ENCODE results near the gene PSMA6. TPM values are rescaled to one million over a fixed set of nuclear protein-coding genes. Genes with fewer than 3 reads are reported as not detected.

The PSMA6 gene
- total and polyA plus RNA-seq, 2 of the 13 experiments (the other 11 are each of a cell fraction or from before 2014, with no cell fraction given) = 525 to 1,109 TPM

GRCh38 chr14:35337269-35338255, 45.4 kb downstream of the PSMA6 start (continued):
- peak; percentile 29; the same call in 1 of the 2 replicates for TF ChIP-seq FOXK1 (CRISPR knock-in tag; IDR thresholded peaks at IDR 0.05; ENCODE audit: borderline replicate concordance, low read depth)
- peak; percentile 13; the same call in 1 of the 2 replicates for TF ChIP-seq ATF3 (CRISPR knock-in tag; IDR thresholded peaks at IDR 0.05)
- TF ChIP-seq CSRNP1 (CRISPR knock-in tag; IDR thresholded peaks at IDR 0.05) = no peak
- no peak for TF ChIP-seq SMARCC2 (IDR thresholded peaks at IDR 0.05)
- TF ChIP-seq HNF4A (CRISPR knock-in tag; IDR thresholded peaks at IDR 0.05) = peak; percentile 59
- TF ChIP-seq ZNF567 (CRISPR knock-in tag; IDR thresholded peaks at IDR 0.05; ENCODE audit: borderline replicate concordance) = 0 out of 2 replicates have a peak, but pooled peaks have one; percentile 53
- no peak for TF ChIP-seq ZMAT3 (CRISPR knock-in tag; conservative IDR thresholded peaks at IDR 0.05)
- no peak for TF ChIP-seq ZNF121 (CRISPR knock-in tag; IDR thresholded peaks at IDR 0.05)
- TF ChIP-seq ZNF740 (CRISPR knock-in tag; IDR thresholded peaks at IDR 0.05) = peak; percentile 35; the same call in 1 of the 2 replicates
- no peak for TF ChIP-seq ZNF75D (CRISPR knock-in tag; IDR thresholded peaks at IDR 0.05; ENCODE audit: borderline replicate concordance)
- peak; percentile 15 for TF ChIP-seq MED1 (CRISPR knock-in tag; IDR thresholded peaks at IDR 0.05)
- TF ChIP-seq HOXA7 (CRISPR knock-in tag; IDR thresholded peaks at IDR 0.05) = no peak
- no peak for TF ChIP-seq SNAI1 (CRISPR knock-in tag; IDR thresholded peaks at IDR 0.05; ENCODE audit: borderline replicate concordance)
- 0 out of 2 replicates have a peak, but pooled peaks have one; percentile 2 for TF ChIP-seq BCL6 (CRISPR knock-in tag; IDR thresholded peaks at IDR 0.05)
- no peak for TF ChIP-seq SETDB1 (CRISPR knock-in tag; IDR thresholded peaks at IDR 0.05; ENCODE audit: borderline replicate concordance)
- 0 out of 2 replicates have a peak, but pooled peaks have one; percentile 38 for TF ChIP-seq DNMT3B (CRISPR knock-in tag; conservative IDR thresholded peaks at IDR 0.05)
- peak; percentile 29; the same call in 1 of the 2 replicates for TF ChIP-seq ARID5B (CRISPR knock-in tag; IDR thresholded peaks at IDR 0.05)
- TF ChIP-seq SOX13 (IDR thresholded peaks at IDR 0.05) = no peak
- TF ChIP-seq SOX13 (CRISPR knock-in tag; conservative IDR thresholded peaks at IDR 0.05 in 1 of 2, IDR thresholded peaks at IDR 0.05 in 1 of 2) = 0 out of 4 replicates have a peak, but pooled peaks of 1 of the 2 experiments have one; percentile 17
- 0 out of 2 replicates have a peak, but pooled peaks have one; percentile 11 for TF ChIP-seq E2F5 (CRISPR knock-in tag; conservative IDR thresholded peaks at IDR 0.05)
